Endothelial cell of umbilical vein (primary cell): ENCODE results near the gene BIRC6. TPM values are rescaled to one million over a fixed set of nuclear protein-coding genes. Genes with fewer than 3 reads are reported as not detected.

ENCODE experiments used
- BruUV-seq: library from RNA; stranded (reverse); fragments of 400-500 nt; replicated peaks from 2 replicates; lab custom pipeline; 2021; lab: Mats Ljungman, UMichigan
- CTCF ChIA-PET: fragments of 300-600, 350-600 bp; sonication (Branson Sonifier 250); formaldehyde crosslinking; loops from one replicate; lab custom pipeline; 2021; ENCODE audit warnings: antibody characterized with exemption, inconsistent platforms; lab: Charles Lee
- POLR2A ChIA-PET: fragments of 300-600, 350-600 bp; sonication (Branson Sonifier 250); formaldehyde crosslinking; loops from one replicate; lab custom pipeline; 2021; ENCODE audit warnings: antibody characterized with exemption, inconsistent platforms; lab: Charles Lee
- DNase-seq: peaks from one replicate; pipeline ENCODE4 v3.0.0-alpha.2; 2011; ENCODE audit warnings: low read depth, low spot score
- FAIRE-seq: peaks from 2 replicates; lab custom pipeline; 2011; peaks lifted over from hg19 to GRCh38; lab: Jason Lieb, UNC
- H2AFZ ChIP-seq: 2 replicates; pipeline ENCODE4 v1.6.0; 2012; ENCODE audit warnings: low read depth, low read length, control low read depth, inconsistent platforms
- H3K27ac ChIP-seq: 2 replicates; pipeline ENCODE4 v1.5.1; 2011; ENCODE audit warnings: low read depth, mild to moderate bottlenecking, control low read depth, low read length, moderate library complexity; ENCODE audit not compliant: insufficient read depth
- H3K27me3 ChIP-seq, 2 experiments: 2 replicates each; pipeline versions ENCODE4 v1.6.0 to v1.6.1; 2011; ENCODE audit warnings: low read length in 2 of 2, mixed read lengths in 1 of 2; ENCODE audit not compliant: control insufficient read depth in 2 of 2, insufficient read depth in 2 of 2
- H3K36me3 ChIP-seq, 2 experiments: 2 replicates in 1 of 2; 3 replicates in 1 of 2; pipeline ENCODE4 v1.5.1; 2011; ENCODE audit warnings: low read length in 2 of 2, mild to moderate bottlenecking in 1 of 2, moderate library complexity in 1 of 2; ENCODE audit not compliant: control insufficient read depth in 2 of 2, insufficient read depth in 2 of 2; ENCODE audit errors: extremely low read depth in 1 of 2
- H3K4me1 ChIP-seq: 3 replicates; pipeline ENCODE4 v1.5.1; 2011; ENCODE audit warnings: mild to moderate bottlenecking, low read length; ENCODE audit not compliant: control insufficient read depth, insufficient read depth; ENCODE audit errors: extremely low read depth
- H3K4me2 ChIP-seq: 2 replicates; pipeline ENCODE4 v1.6.1; 2011; ENCODE audit warnings: low read length, control low read depth, mixed read lengths; ENCODE audit not compliant: insufficient read depth
- H3K4me3 ChIP-seq, 3 experiments: fragments of 200-600 bp in 1 of 3; sonication (generic), shearing (Covaris generic) in 1 of 3; replicated peaks in 1 of 3; 2 replicates each; pipeline ENCODE4 v1.5.1; 2011 to 2016; ENCODE audit warnings: control low read depth in 3 of 3, low read length in 3 of 3, mild to moderate bottlenecking in 2 of 3, inconsistent platforms in 1 of 3, low read depth in 1 of 3, moderate library complexity in 1 of 3; ENCODE audit not compliant: insufficient read depth in 1 of 3
- H3K79me2 ChIP-seq: 2 replicates; pipeline ENCODE4 v1.6.0; 2012; ENCODE audit warnings: low read length, inconsistent platforms; ENCODE audit not compliant: control insufficient read depth, insufficient read depth
- H3K9ac ChIP-seq: replicated peaks from 2 replicates; pipeline ENCODE3; 2011; ENCODE audit warnings: low read length, control low read depth; ENCODE audit not compliant: insufficient read depth; ENCODE audit errors: extremely low read depth
- H3K9me1 ChIP-seq: replicated peaks from 3 replicates; pipeline ENCODE4 v1.6.0; 2011; ENCODE audit warnings: mild to moderate bottlenecking, low read length; ENCODE audit not compliant: control insufficient read depth, insufficient read depth; ENCODE audit errors: extremely low read depth
- H3K9me3 ChIP-seq: replicated peaks from 2 replicates; pipeline ENCODE4 v1.5.1; 2012; ENCODE audit warnings: low read length, inconsistent platforms; ENCODE audit not compliant: control insufficient read depth, insufficient read depth
- H4K20me1 ChIP-seq: replicated peaks from 2 replicates; pipeline ENCODE3; 2011; ENCODE audit warnings: mild to moderate bottlenecking, low read length; ENCODE audit not compliant: control insufficient read depth, insufficient read depth; ENCODE audit errors: extremely low read depth
- EZH2 ChIP-seq: IDR thresholded peaks from 2 replicates; pipeline ENCODE4 v1.6.1; 2012; ENCODE audit warnings: borderline replicate concordance, low read depth, mild to moderate bottlenecking, moderate library complexity, low read length, inconsistent platforms; ENCODE audit not compliant: severe bottlenecking
- FOS ChIP-seq: IDR thresholded peaks from 2 replicates; pipeline ENCODE4 v1.6.1; 2011; ENCODE audit warnings: mild to moderate bottlenecking, low read length, moderate library complexity, borderline replicate concordance; ENCODE audit not compliant: insufficient read depth
- GATA2 ChIP-seq: IDR thresholded peaks from 2 replicates; pipeline ENCODE4 v1.7.0; 2011; ENCODE audit warnings: low read depth, mild to moderate bottlenecking, moderate library complexity, mixed read lengths, low read length; ENCODE audit not compliant: insufficient read length, insufficient read depth
- JUN ChIP-seq: IDR thresholded peaks from 2 replicates; pipeline ENCODE4 v1.6.1; 2011; ENCODE audit warnings: borderline replicate concordance, low read depth; ENCODE audit not compliant: insufficient read length, insufficient read depth
- MAX ChIP-seq: IDR thresholded peaks from 2 replicates; pipeline ENCODE4 v1.6.1; 2011; ENCODE audit not compliant: insufficient read depth, insufficient read length
- MYC ChIP-seq: IDR thresholded peaks from one replicate; pipeline ENCODE4 v1.6.1; 2011; ENCODE audit warnings: mild to moderate bottlenecking, low read depth, low read length
- POLR2A ChIP-seq: IDR thresholded peaks from 2 replicates; pipeline ENCODE4 v1.6.1; 2012; ENCODE audit warnings: low read depth, mild to moderate bottlenecking, control low read depth, low read length
- POLR2AphosphoS5 ChIP-seq: IDR thresholded peaks from 2 replicates; pipeline ENCODE4 v1.6.1; 2012; ENCODE audit warnings: low read depth, mild to moderate bottlenecking, control low read depth, low read length, moderate library complexity; ENCODE audit not compliant: insufficient read depth
- dilution Hi-C: fragments of 300-500 bp; cut with MboI; formaldehyde crosslinking; loops from one replicate; pipeline ENCODE4 v1.15.0; 2019; ENCODE audit warnings: low sequenced_read_pairs; ENCODE audit not compliant: extremely low pct_ligation_motif_present
- intact Hi-C: fragments of 100-400 bp; cut with micrococcal nuclease; formaldehyde crosslinking; loops from one replicate; pipeline ENCODE4 v1.10.0; 2022
- polyA plus RNA-seq, 4 experiments: library from polyadenylated mRNA; depleted of rRNA in 3 of 4; stranded (reverse) in 3 of 4; unstranded in 1 of 4; fragments of >200 nt; gene quantifications; 2 replicates each; pipeline versions ENCODE4 v1.2.1 to v1.2.3, GENCODE V29; 2011 to 2012; ENCODE audit warnings: missing spikeins in 1 of 4
- total RNA-seq: library from RNA; stranded (reverse); gene quantifications from 2 replicates; pipeline ENCODE4 v1.2.3, GENCODE V29; 2021
- TF ChIP-seq, protein P1 (sequence below), 2 donors: IDR thresholded peaks; 1 replicate in 1 of 2; 2 replicates in 1 of 2; pipeline ENCODE4 v1.5.1; 2011; ENCODE audit warnings: low read length in 2 of 2, mild to moderate bottlenecking in 2 of 2, moderate library complexity in 2 of 2, control low read depth in 1 of 2, inconsistent platforms in 1 of 2, low read depth in 1 of 2; ENCODE audit not compliant: insufficient read depth in 1 of 2; ENCODE audit errors: extremely low read depth in 1 of 2

BIRC6 gene
- total and polyA plus RNA-seq, 2 donors (not counting 3 experiments of a cell fraction or from before 2014, with no cell fraction given): 34.2 to 83.1 TPM

DNA sequence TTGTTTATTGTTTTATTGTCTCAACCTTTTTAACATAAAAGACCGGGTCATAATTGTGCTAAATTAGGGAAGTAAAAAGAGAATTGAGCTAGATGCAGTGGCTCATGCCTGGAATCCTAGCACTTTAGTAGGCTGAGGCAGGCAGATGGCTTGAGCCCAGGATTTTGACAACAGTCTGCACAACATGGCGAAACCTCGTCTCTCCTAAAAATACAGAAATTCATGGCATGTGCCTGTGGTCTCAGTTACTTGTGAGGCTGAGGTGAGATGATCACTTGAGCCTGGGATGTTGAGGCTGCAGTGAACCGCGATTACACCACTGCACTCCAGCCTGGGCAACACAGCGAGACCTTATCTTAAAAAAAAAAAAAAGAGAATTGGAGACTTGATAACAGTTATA is 166.9 kb downstream of the BIRC6 start:
- no peaks in the 10 kb centered on the region for H3K4me1 ChIP-seq
- H2AFZ ChIP-seq: no peak overlapping the region
- peaks cover 9 to 16% of the 10 kb centered on the region in 2 experiments for H3K36me3 ChIP-seq
- no peaks in the 10 kb centered on the region for H3K79me2 ChIP-seq
- no peak for DNase-seq
- H3K4me3 ChIP-seq: no peak overlapping the region
- no peak overlapping the region for H3K27ac ChIP-seq
- ChIA-PET POLR2A (no interaction called here), CTCF (no interaction called here)
- H3K27me3 ChIP-seq: no peaks in the 10 kb centered on the region
- dilution Hi-C loops (no loop called here), intact Hi-C loops (no loop called here)
- BruUV-seq: no TSS peak
- no peak overlapping the region for H3K4me2 ChIP-seq
- H3K9me1 ChIP-seq: no peaks in the 10 kb centered on the region
- no peaks in the 10 kb centered on the region for H3K9me3 ChIP-seq
- no peak for FAIRE-seq
- no peak overlapping the region for H3K9ac ChIP-seq
- H4K20me1 ChIP-seq: no peaks in the 10 kb centered on the region
- no peak for TF ChIP-seq FOS
- no peak for TF ChIP-seq MAX
- TF ChIP-seq JUN: no peak
- no peak for TF ChIP-seq EZH2
- TF ChIP-seq MYC: no peak
- no peak for TF ChIP-seq POLR2A
- no peak for TF ChIP-seq POLR2AphosphoS5

DNA sequence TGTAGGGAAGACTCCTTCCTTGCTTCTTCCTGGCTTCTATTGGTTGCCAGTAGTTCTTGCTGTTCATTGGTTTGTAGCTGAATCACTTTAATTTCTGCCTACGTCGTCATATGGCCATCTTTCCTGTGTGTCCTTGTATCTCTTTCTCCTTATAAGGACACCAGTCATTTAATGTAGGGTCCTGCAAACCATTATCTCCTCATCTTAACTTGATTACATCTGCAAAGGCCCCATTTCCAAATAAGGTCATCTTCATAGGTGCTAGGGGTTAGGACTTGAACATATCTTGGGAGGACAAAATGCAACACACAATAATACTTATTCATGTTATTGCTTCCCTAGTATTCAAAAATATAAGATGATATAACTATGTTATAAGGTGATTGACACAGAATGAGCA is 175.5 kb downstream of the BIRC6 start:
- H3K79me2 ChIP-seq: no peaks in the 10 kb centered on the region
- ChIA-PET CTCF (no interaction called here), POLR2A (no interaction called here)
- H2AFZ ChIP-seq: no peak overlapping the region
- no peak for TF ChIP-seq POLR2A
- no peak for TF ChIP-seq FOS
- TF ChIP-seq MAX: no peak
- TF ChIP-seq JUN: no peak
- TF ChIP-seq, protein P1, sequence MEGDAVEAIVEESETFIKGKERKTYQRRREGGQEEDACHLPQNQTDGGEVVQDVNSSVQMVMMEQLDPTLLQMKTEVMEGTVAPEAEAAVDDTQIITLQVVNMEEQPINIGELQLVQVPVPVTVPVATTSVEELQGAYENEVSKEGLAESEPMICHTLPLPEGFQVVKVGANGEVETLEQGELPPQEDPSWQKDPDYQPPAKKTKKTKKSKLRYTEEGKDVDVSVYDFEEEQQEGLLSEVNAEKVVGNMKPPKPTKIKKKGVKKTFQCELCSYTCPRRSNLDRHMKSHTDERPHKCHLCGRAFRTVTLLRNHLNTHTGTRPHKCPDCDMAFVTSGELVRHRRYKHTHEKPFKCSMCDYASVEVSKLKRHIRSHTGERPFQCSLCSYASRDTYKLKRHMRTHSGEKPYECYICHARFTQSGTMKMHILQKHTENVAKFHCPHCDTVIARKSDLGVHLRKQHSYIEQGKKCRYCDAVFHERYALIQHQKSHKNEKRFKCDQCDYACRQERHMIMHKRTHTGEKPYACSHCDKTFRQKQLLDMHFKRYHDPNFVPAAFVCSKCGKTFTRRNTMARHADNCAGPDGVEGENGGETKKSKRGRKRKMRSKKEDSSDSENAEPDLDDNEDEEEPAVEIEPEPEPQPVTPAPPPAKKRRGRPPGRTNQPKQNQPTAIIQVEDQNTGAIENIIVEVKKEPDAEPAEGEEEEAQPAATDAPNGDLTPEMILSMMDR (IDR thresholded peaks at IDR 0.05; ENCODE audit: extremely low read depth in 1 of 2, insufficient read depth in 1 of 2, low read depth in 1 of 2, low read length in 2 of 2): no peak
- no peak for TF ChIP-seq POLR2AphosphoS5
- no peak for TF ChIP-seq GATA2
- TF ChIP-seq EZH2: no peak
- TF ChIP-seq MYC: no peak
- H3K9me3 ChIP-seq: no peaks in the 10 kb centered on the region
- H3K4me1 ChIP-seq: no peaks in the 10 kb centered on the region
- H4K20me1 ChIP-seq: no peaks in the 10 kb centered on the region
- BruUV-seq: no TSS peak
- intact Hi-C loops (no loop called here), dilution Hi-C loops (no loop called here)
- no peak overlapping the region for H3K4me3 ChIP-seq
- H3K9ac ChIP-seq: no peak overlapping the region
- DNase-seq: no peak
- no peak overlapping the region for H3K27ac ChIP-seq
- peaks cover 3% of the 10 kb centered on the region for H3K9me1 ChIP-seq
- no peaks in the 10 kb centered on the region for H3K27me3 ChIP-seq
- H3K4me2 ChIP-seq: no peak overlapping the region
- no peak for FAIRE-seq
- peaks cover 0 to 3% of the 10 kb centered on the region in 2 experiments for H3K36me3 ChIP-seq
